Loucy (cell line): ENCODE measurements around the gene MRPS9.

Experiments used
- H2AFZ ChIP-seq: fragments of 200-600 bp; sonication (generic); 2 replicates; pipeline ENCODE4 v1.6.0; 2016; ENCODE audit warnings: antibody characterized with exemption, mild to moderate bottlenecking, low read length, moderate library complexity
- H3F3A ChIP-seq: fragments of 200-600 bp; 2 replicates; pipeline ENCODE4 v1.6.0; 2016; ENCODE audit warnings: antibody characterized with exemption, low read depth, mild to moderate bottlenecking
- H3K27me3 ChIP-seq: fragments of 200-600 bp; sonication (generic); 2 replicates; pipeline ENCODE4 v1.6.1; 2014; ENCODE audit warnings: low read length, mild to moderate bottlenecking; ENCODE audit not compliant: insufficient read depth, poor library complexity, severe bottlenecking
- H3K36me3 ChIP-seq: fragments of 200-600 bp; sonication (generic); 2 replicates; pipeline ENCODE4 v1.6.1; 2016; ENCODE audit warnings: low read length; ENCODE audit not compliant: insufficient read depth
- H3K4me1 ChIP-seq: fragments of 200-600 bp; sonication (generic); 2 replicates; pipeline ENCODE4 v1.5.1; 2014; ENCODE audit warnings: low read length, mild to moderate bottlenecking; ENCODE audit not compliant: insufficient read depth, poor library complexity, severe bottlenecking
- H3K4me2 ChIP-seq: fragments of 200-600 bp; sonication (generic); 2 replicates; pipeline ENCODE4 v1.6.0; 2014; ENCODE audit warnings: antibody characterized with exemption, low read length, low read depth, mild to moderate bottlenecking; ENCODE audit not compliant: poor library complexity, severe bottlenecking
- H3K4me3 ChIP-seq: fragments of 200-600 bp; sonication (generic); 2 replicates; pipeline ENCODE4 v1.5.1; 2014; ENCODE audit warnings: low read length, mild to moderate bottlenecking, mixed read lengths; ENCODE audit not compliant: poor library complexity, severe bottlenecking
- H3K79me2 ChIP-seq: fragments of 200-600 bp; sonication (generic); 2 replicates; pipeline ENCODE4 v1.6.1; 2014; ENCODE audit warnings: low read length; ENCODE audit not compliant: insufficient read depth
- H3K9ac ChIP-seq: fragments of 200-600 bp; sonication (generic); 2 replicates; pipeline ENCODE4 v1.6.0; 2014; ENCODE audit warnings: mild to moderate bottlenecking, low read depth, low read length, moderate library complexity; ENCODE audit not compliant: poor library complexity, severe bottlenecking
- H3K9me2 ChIP-seq: fragments of 200-600 bp; sonication (generic); replicated peaks from 2 replicates; pipeline ENCODE4 v1.6.1; 2016; ENCODE audit warnings: low read depth, low read length, mixed read lengths
- H3K9me3 ChIP-seq: fragments of 200-600 bp; sonication (generic); 2 replicates; pipeline ENCODE4 v1.6.1; 2014; ENCODE audit warnings: mild to moderate bottlenecking, antibody characterized with exemption, low read length, low read depth; ENCODE audit not compliant: insufficient read depth
- H4K20me1 ChIP-seq: fragments of 200-600 bp; sonication (generic); 2 replicates; pipeline ENCODE4 v1.6.0; 2014; ENCODE audit warnings: antibody characterized with exemption, low read length, mild to moderate bottlenecking; ENCODE audit not compliant: insufficient read depth, poor library complexity, severe bottlenecking
- CTCF ChIP-seq: fragments of 200-600 bp; sonication (generic); conservative IDR thresholded peaks from 2 replicates; pipeline ENCODE4 v1.5.1; 2014; ENCODE audit warnings: mild to moderate bottlenecking, antibody characterized with exemption, low read length
- EZH2phosphoT487 ChIP-seq: fragments of 200-600 bp; IDR thresholded peaks from 2 replicates; pipeline ENCODE4 v1.6.1; 2018; ENCODE audit warnings: antibody characterized with exemption, mild to moderate bottlenecking, moderate library complexity, borderline replicate concordance

Gene MRPS9

GRCh38 chr2:105141099-105141614 lies 103.3 kb downstream of the MRPS9 start:
- Histone ChIP-seq H3K79me2 (no peaks in the 10 kb centered on the region), H3K4me3 (no peak overlapping the region), H3K9me3 (no peaks in the 10 kb centered on the region), H2AFZ (no peak overlapping the region), H3F3A (no peaks in the 10 kb centered on the region), H3K4me1 (peaks cover 7% of the 10 kb centered on the region), H3K4me2 (no peak overlapping the region), H3K9ac (no peak overlapping the region), H4K20me1 (no peaks in the 10 kb centered on the region), H3K36me3 (no peaks in the 10 kb centered on the region), H3K9me2 (no peaks in the 10 kb centered on the region), H3K27me3 (no peaks in the 10 kb centered on the region)
- TF ChIP-seq CTCF (no peak), EZH2phosphoT487 (no peak)

GRCh38 chr2:105142239-105142638 lies 104.4 kb downstream of the MRPS9 start:
- no peak for TF ChIP-seq EZH2phosphoT487
- no peak; the same call in 1 of the 2 replicates for TF ChIP-seq CTCF

GRCh38 chr2:105143094-105143466 lies 105.2 kb downstream of the MRPS9 start:
- Histone ChIP-seq H3K9ac (no peak overlapping the region), H3K9me2 (no peaks in the 10 kb centered on the region), H3K4me2 (peak overlapping the region; percentile 70), H3K36me3 (no peaks in the 10 kb centered on the region), H4K20me1 (no peaks in the 10 kb centered on the region), H3K27me3 (no peaks in the 10 kb centered on the region), H3K4me3 (peak overlapping the region; percentile 70), H3K4me1 (peaks cover 7% of the 10 kb centered on the region), H3K9me3 (no peaks in the 10 kb centered on the region), H3F3A (no peaks in the 10 kb centered on the region), H3K79me2 (no peaks in the 10 kb centered on the region), H2AFZ (peak overlapping the region; percentile 93; the same call in 1 of the 2 replicates)
- TF ChIP-seq CTCF (no peak), EZH2phosphoT487 (no peak)

More at GRCh38 chr2:105142239-105142638, 104.4 kb downstream of the MRPS9 start:
- no peaks in the 10 kb centered on the region for H3F3A ChIP-seq
- H2AFZ ChIP-seq = no peak overlapping the region
- no peaks in the 10 kb centered on the region for H3K9me3 ChIP-seq
- no peaks in the 10 kb centered on the region for H3K9me2 ChIP-seq
- H3K4me1 ChIP-seq = peaks cover 7% of the 10 kb centered on the region
- no peaks in the 10 kb centered on the region for H3K36me3 ChIP-seq
- no peaks in the 10 kb centered on the region for H3K27me3 ChIP-seq
- H4K20me1 ChIP-seq = no peaks in the 10 kb centered on the region
- H3K4me3 ChIP-seq = no peak overlapping the region
- no peaks in the 10 kb centered on the region for H3K79me2 ChIP-seq
- no peak overlapping the region for H3K9ac ChIP-seq
- H3K4me2 ChIP-seq = no peak overlapping the region
